ENCODE data around the gene TEX47.

TEX47 gene

DNA sequence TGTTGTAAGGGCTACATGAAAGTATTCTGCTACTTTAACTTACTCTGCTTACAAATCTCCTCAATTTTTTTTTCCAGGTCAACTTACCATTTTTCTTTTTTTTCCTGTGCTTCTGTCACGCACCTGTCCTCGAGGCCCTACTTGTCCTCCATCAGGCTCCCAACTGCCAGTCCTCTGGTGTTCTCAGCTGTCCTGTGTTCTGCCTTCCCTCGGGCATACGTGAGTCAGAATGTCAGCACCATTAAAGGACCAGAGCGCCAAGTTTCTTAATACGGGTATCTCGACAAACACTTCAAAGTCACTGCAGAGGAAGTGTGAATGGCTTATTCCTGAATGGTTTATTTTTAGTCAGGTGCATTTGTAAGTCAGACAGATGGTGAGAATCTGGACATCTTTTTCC is at the start of gene TEX47:
Gene TEX47, minus strand, starts transcription at position 185 of the 400 bp plus-strand sequence. CDS start 795 bp downstream, outside the sequence.
- peak; percentile 17 for DNase-seq

DNA sequence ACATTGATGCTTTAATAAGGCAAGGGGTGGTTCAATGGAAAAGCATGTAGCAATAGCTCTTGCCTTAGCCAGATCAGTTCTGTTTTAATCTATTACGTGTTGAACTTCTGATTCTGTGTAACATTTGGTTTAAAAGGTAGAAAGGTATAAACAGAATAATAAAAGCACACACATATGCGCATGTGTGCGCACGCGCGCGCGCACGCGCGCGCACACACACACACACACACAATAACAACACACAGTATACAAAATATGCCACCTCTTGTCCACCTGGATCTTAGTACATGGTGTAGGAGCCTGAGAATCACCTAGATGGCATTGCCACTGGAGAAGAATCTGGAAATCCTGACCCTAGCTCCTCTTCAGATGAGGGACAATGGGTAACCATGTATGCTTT is 49.6 kb upstream of the TEX47 start:
- DNase-seq, result no peak

DNA sequence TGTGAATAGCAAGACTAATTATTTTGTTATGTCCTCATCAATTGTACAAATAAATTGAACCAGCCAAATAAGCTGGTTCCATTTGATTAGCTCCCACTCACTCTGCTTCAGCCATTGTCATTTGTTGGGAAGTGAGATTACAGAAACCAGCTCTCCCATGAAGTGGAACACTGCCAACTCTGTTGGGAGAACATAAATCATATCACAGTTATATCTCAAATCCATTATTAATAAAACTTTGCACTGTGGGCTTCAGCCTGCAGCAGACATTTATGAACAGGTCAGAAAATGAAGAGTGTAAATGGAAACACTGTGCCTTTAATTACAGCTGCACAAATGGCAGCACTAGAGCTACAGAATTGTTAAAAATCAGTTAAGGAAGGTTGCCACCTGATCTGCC is 46.7 kb upstream of the TEX47 start:
- DNase-seq, result no peak

DNA sequence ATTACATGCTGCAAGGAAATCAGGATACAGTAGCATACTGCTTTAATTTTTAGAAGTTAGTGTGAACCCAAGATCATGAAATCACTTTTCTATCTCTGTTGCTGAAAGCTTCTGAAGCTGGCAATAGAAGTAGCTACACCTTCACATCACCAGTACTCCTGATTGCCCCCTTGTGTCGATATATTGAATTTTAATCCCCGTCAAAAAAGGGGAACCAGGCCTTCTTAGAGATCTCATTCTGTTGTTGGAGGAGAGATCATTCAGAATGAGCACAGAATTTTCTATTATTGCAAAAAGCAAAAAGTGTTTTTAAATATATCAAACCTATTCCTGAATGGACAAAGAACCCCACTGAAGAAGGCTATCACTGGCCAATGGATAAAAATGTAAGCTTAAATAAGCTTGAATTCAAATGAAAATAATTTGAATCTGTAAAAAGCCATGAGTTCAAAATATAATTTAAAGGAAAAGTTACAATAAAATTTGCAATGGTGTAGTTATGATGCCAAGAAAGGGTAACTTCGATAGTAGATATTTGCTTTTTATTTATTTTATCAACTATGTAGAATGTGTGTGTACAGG is 39.7 kb upstream of the TEX47 start:
- peak; percentile 8 for DNase-seq

- DNase-seq, result no peak
These were observed 30.7 kb upstream of the TEX47 start for GRCh38 chr7:88826222-88826621.

DNA sequence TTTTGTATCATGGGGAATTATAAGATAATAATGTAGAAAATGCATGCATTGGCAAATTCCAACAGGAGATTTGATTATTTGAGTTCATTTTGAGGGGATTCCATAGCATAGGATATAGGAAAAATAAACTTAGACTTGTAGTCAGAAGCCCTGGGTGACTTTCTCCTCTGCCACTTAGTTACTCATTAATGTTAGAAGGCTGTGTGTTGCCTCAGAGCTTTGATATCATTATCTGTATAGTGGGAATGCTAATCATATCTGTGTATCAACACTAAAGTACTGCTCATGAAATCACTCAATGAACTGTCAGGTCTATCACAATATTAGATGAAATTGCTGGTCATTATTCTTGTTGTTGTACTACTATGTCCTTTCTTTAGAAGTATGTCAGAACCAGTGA is 23.0 kb upstream of the TEX47 start:
- no peak for DNase-seq

DNA sequence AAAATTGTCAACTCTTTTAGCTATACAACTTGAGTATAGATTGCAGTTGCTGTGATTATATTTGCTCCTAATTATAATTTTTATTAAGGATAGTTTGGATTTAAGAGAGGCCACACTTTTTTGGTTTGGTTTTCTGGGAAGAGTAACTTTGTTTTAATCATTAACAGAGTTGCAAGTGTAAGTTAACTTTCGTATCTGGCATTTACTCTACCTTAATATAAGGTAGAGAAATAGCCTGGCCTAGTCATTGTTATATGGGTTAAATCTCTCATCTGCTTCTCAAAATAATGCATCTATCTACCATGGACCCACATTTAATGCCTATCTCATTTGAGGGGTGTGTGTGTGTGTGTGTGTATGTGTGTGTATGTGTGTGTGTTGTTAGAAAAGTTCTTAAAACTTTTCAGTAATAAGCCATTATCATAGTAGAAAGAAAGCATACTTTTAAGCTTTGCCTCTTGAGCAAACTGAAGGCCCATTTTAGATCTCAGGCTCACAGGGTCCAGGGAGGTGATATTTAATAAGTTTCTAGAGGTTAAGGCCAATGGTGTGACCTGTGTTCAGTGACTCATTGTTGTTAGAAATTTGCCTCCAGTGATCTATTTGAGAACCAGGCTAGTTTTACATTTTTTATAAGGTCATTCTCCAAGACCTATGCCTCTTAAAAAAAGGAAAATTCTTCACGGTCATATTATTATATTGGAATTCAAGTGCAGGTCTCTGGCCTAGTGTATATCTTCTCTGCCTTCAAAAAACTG is 10.9 kb upstream of the TEX47 start:
- no peak for DNase-seq

DNA sequence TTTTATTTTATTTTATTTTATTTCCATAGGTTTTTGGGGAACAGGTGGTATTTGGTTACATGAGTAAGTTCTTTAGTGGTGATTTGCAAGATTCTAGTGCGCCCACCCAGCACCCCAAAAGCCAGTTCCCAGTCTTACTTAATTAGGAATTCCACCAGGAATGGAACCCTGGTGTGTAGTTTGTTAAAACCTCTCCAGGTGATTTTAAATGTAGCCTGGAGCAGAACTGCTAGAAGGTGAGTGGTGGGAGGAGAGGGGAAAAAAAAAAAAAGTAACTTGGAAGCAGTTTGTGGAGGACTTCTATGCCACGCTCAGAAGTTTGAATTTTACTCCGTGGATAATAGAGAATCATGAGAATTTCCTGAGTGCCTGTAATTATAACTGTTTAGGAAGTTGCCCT is 5.5 kb upstream of the TEX47 start:
- DNase-seq, result no peak

DNA sequence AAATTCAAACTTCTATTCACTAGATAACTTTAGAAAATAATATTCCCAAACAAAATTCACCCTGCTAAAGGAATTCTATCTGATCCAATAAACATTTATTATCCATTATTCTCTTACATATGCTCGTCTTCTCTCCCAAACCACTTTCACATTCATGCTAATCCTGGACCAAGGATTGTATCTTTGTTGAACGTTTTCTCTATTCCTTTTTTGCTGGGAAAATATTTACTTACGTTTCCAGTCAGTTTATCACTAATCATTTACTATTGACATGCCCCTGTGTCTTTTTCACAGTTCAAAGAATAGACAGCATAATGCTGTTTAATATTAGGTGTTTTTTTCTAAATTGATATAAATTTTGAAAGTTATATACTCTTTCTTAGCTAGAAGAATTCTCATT is 3.2 kb downstream of the TEX47 start:
- no peak for DNase-seq

GRCh38 chr7:88791891-88792290 is 3.6 kb downstream of the TEX47 start:
- DNase-seq, result no peak

GRCh38 chr7:88789480-88790064 is 6.0 kb downstream of the TEX47 start:
- DNase-seq, result no peak

- no peak for DNase-seq
These were observed 7.8 kb downstream of the TEX47 start for GRCh38 chr7:88787777-88788176.

- DNase-seq, result no peak
These were observed 19.7 kb downstream of the TEX47 start for GRCh38 chr7:88775838-88776237.

- peak; percentile 3 for DNase-seq
These were observed 22.8 kb downstream of the TEX47 start for GRCh38 chr7:88772776-88773175.

- no peak for DNase-seq
These were observed 24.1 kb downstream of the TEX47 start for GRCh38 chr7:88771417-88771816.

DNA sequence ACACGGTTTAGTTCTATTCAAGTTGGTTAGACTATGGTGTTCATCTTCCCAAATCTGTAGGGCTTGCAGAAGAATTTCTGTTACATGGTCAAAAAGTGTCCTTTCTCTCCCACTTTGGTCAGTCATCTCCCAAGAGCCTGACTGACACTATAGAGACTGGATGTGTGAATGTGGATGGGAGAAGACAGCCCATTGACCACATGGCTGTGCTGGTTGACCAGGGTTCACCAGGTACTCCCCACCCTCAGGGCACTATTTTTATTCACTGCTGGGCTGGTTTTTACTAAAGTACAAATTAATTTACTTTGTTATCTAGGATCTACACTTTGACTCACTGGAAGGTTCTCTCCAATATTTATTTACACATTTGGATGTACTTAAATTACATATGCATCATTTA is 33.8 kb downstream of the TEX47 start:
- no peak for DNase-seq

- no peak for DNase-seq
These were observed 35.4 kb downstream of the TEX47 start for GRCh38 chr7:88760136-88760515.

GRCh38 chr7:88759230-88760135 is 36.1 kb downstream of the TEX47 start, which contains the start of gene ZNF804B:
Gene ZNF804B, plus strand, starts transcription at chr7:88759700. Its CDS starts 277 bp downstream, at chr7:88759977.
- DNase-seq, result no peak

DNA sequence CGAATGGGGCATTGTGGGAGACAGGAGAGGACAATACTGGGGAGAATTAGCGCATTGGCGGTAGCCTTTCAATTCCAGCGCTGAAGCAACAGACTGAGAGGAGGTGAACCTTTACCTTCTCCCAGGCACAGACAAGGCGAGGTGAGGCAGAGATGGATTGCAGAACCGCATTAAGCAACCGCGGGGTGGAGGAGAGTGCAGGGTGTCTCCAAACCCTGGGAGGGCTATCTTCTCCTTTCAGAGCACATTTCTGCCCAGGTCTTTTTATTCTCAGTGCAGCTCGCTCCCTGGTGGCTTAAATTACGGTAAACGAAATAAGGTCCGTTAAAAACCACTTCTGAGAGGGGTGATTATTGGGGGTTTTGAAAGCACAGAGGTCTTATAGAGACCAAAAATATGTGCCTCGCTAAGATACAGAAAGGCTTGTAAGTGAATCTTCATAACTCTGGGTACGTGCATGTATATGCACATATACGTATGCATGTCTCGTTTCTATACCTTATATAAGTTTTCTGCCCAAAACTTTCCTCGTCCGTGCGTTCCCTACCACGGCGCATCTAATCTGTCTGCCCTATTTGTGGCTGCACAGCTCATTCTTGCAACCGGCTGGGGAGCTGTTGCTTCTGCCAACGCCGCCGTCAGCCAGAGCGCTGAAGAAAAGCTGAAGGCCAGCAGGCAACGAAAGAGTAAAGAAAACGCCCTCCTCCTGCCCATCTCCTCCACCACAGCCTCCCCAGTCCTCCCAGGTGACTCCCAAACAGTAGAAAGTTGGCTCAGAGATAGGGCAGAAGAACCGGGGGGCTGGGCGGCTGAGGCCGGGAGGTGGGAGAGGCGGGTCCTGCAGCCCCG is 36.9 kb downstream of the TEX47 start:
- DNase-seq, result no peak

GRCh38 chr7:88757371-88757770 is 38.2 kb downstream of the TEX47 start:
- no peak for DNase-seq

GRCh38 chr7:88756802-88757201 is 38.7 kb downstream of the TEX47 start:
- no peak for DNase-seq

- no peak for DNase-seq
These were observed 49.4 kb downstream of the TEX47 start for GRCh38 chr7:88746126-88746525.
